ENCODE results near the gene DAND5. TPM values are rescaled to one million over a fixed set of nuclear protein-coding genes. Genes with fewer than 3 reads are reported as not detected.

DAND5 gene
- total RNA-seq, 2 experiments from 2014 or later, result 0.15 to 0.20 TPM

DNA sequence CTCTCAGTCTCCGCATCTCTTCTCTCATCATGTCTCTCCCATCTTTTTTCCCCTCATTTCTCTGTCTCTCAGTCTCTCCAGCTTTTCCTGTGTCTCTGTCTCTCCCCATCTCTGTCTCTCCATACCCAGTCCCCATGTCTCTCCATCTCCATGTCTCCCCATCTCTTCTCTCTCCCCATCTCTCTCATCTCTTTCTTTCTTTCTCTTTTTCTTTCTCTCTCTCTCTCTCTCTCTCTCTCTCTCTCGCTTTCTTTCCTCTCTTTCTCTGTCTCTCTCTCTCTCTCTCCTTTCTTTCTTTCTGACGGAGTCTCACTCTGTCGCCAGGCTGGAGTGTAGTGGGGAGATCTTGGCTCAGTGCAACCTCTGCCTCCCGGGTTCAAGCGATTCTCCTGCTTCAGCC lies 13.3 kb downstream of the DAND5 start:
- Mint-ChIP-seq H3K4me3 (no peak overlapping the region), H3K27ac (no peak overlapping the region), H3K4me1 (no peaks in the 10 kb centered on the region), H3K36me3 (ENCODE audit: low read depth) (no peaks in the 10 kb centered on the region), H3K27me3 (peaks cover 1% of the 10 kb centered on the region), H3K9me3 (no peaks in the 10 kb centered on the region)
- CTCF ChIA-PET, result interaction anchor here (0.7 to 10.8 kb wide), 5 partner anchors 16 to 112 kb away, joined by 3 to 98 read pairs (median 3); partner anchors contain the start of gene DAND5
- DNase-seq, result no peak
- POLR2A ChIA-PET, result no interaction called here

DNA sequence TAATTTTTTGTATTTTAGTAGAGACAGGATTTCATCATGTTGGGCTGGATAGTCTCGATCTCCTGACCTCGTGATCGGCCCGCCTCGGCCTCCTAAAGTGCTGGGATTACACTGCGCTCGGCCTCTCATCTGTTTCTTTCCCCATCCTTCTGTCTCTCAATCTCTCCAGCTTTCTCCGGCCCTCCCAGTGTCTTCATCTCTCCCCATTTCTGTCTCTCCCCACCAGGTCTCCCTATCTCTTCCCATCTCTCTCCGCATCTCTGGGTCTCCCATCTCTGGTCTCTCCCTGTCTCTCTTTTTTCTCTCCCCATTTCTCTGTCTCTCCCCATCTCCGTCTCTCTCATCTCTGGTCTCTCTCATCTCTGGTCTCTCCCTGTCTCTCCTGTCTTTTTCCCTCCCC lies 13.7 kb downstream of the DAND5 start:
- Mint-ChIP-seq H3K27ac (no peak overlapping the region), H3K27me3 (no peaks in the 10 kb centered on the region), H3K4me1 (no peaks in the 10 kb centered on the region), H3K36me3 (ENCODE audit: low read depth) (no peaks in the 10 kb centered on the region), H3K4me3 (no peak overlapping the region), H3K9me3 (no peaks in the 10 kb centered on the region)
- ChIA-PET CTCF (interaction anchor here (0.7 to 10.8 kb wide), 4 partner anchors 17 to 78 kb away, joined by 3 to 98 read pairs (median 10); partner anchors contain the start of gene DAND5), POLR2A (no interaction called here)
- DNase-seq, result no peak

DNA sequence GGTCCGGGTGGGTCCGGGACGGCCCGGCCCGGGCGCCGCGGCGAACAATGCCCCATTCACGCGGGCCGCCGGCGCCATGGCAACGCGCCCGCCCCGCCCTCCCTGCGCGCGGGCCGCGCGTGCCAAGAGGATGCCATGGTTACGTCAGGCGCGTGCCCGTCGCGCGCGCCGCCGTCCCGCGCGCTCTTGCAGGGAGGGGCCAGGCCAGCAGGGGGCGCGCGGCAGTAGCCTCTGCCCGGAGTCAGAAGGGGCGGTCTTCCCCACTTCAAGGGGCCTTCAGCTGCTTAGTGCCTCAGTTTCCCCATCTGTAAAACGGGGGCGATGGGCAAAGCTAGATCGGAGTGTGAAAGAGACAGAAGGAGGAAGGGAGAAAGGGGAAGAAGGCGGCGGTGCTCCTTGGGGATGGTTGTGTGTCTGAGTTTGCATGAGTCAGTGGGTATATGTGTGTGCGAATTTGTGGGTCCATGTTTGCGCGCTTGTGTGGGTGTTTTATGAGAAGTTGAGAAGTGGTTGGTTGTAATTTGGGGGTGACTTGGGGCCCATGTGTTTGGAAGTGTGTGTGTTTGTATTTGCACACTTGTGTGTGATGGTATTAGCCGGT lies 14.3 kb downstream of the DAND5 start:
- no peaks in the 10 kb centered on the region for H3K9me3 Mint-ChIP-seq
- H3K27ac Mint-ChIP-seq, result no peak overlapping the region
- ChIA-PET CTCF (interaction anchor here (0.5 to 10.8 kb wide), 5 partner anchors 17 to 166 kb away, joined by 3 to 98 read pairs (median 3); partner anchors contain the start of gene DAND5), POLR2A (interaction anchor here (0.5 kb wide), 1 partner anchor 12 kb away, joined by 4 read pairs; no protein-coding TSS in a partner anchor)
- peak; percentile 73 for DNase-seq
- no peak overlapping the region for H3K4me3 Mint-ChIP-seq
- H3K36me3 Mint-ChIP-seq (ENCODE audit: low read depth), result no peaks in the 10 kb centered on the region
- H3K27me3 Mint-ChIP-seq, result no peaks in the 10 kb centered on the region
- no peaks in the 10 kb centered on the region for H3K4me1 Mint-ChIP-seq

- H3K4me1 Mint-ChIP-seq, result no peaks in the 10 kb centered on the region
- no peaks in the 10 kb centered on the region for H3K36me3 Mint-ChIP-seq (ENCODE audit: low read depth)
- H3K9me3 Mint-ChIP-seq, result no peaks in the 10 kb centered on the region
- no peak overlapping the region for H3K4me3 Mint-ChIP-seq
- H3K27ac Mint-ChIP-seq, result no peak overlapping the region
- DNase-seq, result no peak
- CTCF ChIA-PET, result interaction anchor here (0.5 to 10.8 kb wide), 4 partner anchors 18 to 166 kb away, joined by 3 to 98 read pairs (median 10); partner anchors contain the start of gene DAND5
- H3K27me3 Mint-ChIP-seq, result no peaks in the 10 kb centered on the region
- POLR2A ChIA-PET, result interaction anchor here (0.5 kb wide), 1 partner anchor 13 kb away, joined by 4 read pairs; no protein-coding TSS in a partner anchor
These were observed 14.8 kb downstream of the DAND5 start for GRCh38 chr19:12984143-12984627.

DNA sequence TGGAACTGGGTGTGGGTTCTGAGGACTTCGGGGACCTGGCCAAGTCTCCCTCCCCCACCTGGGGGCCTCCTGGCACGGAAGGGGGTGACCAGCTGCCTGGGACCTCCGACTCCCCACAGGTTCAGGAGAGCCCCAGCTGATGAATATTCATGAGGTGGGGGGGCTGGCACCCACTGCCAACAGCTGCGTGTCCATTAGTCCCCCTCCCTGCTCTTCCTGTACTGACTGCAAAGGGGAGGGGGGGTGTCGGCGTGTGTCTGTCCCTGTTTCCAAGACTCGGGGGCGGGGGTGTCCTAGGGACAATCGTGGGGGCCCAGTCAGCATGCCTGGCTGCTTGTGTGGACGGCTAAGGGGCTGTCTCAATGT lies 15.3 kb downstream of the DAND5 start:
- ChIA-PET CTCF (interaction anchor here (0.9 to 2.1 kb wide), 3 partner anchors 9 to 95 kb away, joined by 3 to 10 read pairs (median 4); no protein-coding TSS in a partner anchor), POLR2A (no interaction called here)
- Mint-ChIP-seq H3K36me3 (ENCODE audit: low read depth) (no peaks in the 10 kb centered on the region), H3K4me1 (no peaks in the 10 kb centered on the region), H3K4me3 (no peak overlapping the region), H3K27ac (no peak overlapping the region), H3K27me3 (no peaks in the 10 kb centered on the region), H3K9me3 (no peaks in the 10 kb centered on the region)
- no peak for DNase-seq

GRCh38 chr19:12985049-12985776 lies 15.8 kb downstream of the DAND5 start:
- POLR2A ChIA-PET, result no interaction called here
- H3K9me3 Mint-ChIP-seq, result no peaks in the 10 kb centered on the region
- H3K27me3 Mint-ChIP-seq, result no peaks in the 10 kb centered on the region
- no peaks in the 10 kb centered on the region for H3K36me3 Mint-ChIP-seq (ENCODE audit: low read depth)
- no peaks in the 10 kb centered on the region for H3K4me1 Mint-ChIP-seq
- CTCF ChIA-PET, result interaction anchor here (0.9 to 2.1 kb wide), 3 partner anchors 9 to 94 kb away, joined by 3 to 10 read pairs (median 4); no protein-coding TSS in a partner anchor
- H3K27ac Mint-ChIP-seq, result no peak overlapping the region
- H3K4me3 Mint-ChIP-seq, result no peak overlapping the region
- DNase-seq, result no peak

DNA sequence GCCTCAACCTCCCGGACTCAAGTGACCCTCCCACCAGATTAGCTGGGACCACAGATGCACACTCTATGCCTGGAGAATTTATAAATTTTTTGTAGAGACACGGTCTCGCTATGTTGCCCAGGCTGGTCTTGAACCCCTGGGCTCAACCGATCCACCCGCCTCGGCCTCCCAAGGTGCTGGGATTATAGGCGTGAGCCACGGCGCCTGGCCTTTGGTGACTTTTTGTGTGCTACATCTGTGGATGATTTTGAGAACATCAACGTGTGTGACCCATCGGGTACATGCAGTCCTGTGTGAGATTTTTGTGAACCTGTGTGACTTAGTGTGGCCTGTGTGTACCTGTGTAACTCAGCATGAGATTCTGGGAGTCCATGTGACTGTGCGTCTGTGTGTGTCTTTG lies 17.4 kb downstream of the DAND5 start:
- ChIA-PET POLR2A (no interaction called here), CTCF (interaction anchor here (2.1 kb wide), 1 partner anchor 74 kb away, joined by 10 read pairs; no protein-coding TSS in a partner anchor)
- Mint-ChIP-seq H3K9me3 (no peaks in the 10 kb centered on the region), H3K36me3 (ENCODE audit: low read depth) (no peaks in the 10 kb centered on the region), H3K27me3 (no peaks in the 10 kb centered on the region), H3K27ac (no peak overlapping the region), H3K4me1 (no peaks in the 10 kb centered on the region), H3K4me3 (no peak overlapping the region)
- no peak for DNase-seq

- Mint-ChIP-seq H3K27me3 (no peaks in the 10 kb centered on the region), H3K36me3 (ENCODE audit: low read depth) (no peaks in the 10 kb centered on the region), H3K4me1 (no peaks in the 10 kb centered on the region), H3K9me3 (no peaks in the 10 kb centered on the region), H3K4me3 (no peak overlapping the region), H3K27ac (no peak overlapping the region)
- CTCF ChIA-PET, result no interaction called here
- POLR2A ChIA-PET, result no interaction called here
- DNase-seq, result no peak
These were observed 17.8 kb downstream of the DAND5 start for GRCh38 chr19:12987190-12987589.

DNA sequence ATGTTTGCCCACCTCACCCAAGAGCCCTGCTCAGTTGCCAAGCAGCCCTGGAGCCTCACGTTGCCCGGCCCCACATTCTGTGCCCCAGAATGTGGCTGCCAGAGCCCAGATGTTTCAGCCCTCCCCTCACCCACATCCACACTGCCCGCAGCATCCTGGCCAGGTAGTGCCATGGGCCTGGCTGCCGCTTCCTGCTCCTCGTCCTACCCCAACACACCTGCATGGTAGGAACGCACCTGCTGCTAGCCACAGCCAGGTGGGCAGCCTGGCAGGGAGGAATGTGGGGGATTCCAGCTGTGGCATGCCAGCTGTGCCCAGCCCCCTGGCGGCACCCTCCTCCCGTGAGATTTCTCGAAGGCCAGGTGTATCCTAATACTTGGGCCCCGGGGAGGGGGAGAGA lies 18.4 kb downstream of the DAND5 start:
- Mint-ChIP-seq H3K27me3 (no peaks in the 10 kb centered on the region), H3K4me1 (no peaks in the 10 kb centered on the region), H3K36me3 (ENCODE audit: low read depth) (no peaks in the 10 kb centered on the region), H3K27ac (no peak overlapping the region), H3K9me3 (no peaks in the 10 kb centered on the region), H3K4me3 (no peak overlapping the region)
- ChIA-PET CTCF (no interaction called here), POLR2A (no interaction called here)
- DNase-seq, result no peak

- peaks cover 7% of the 10 kb centered on the region for H3K4me1 Mint-ChIP-seq
- no peaks in the 10 kb centered on the region for H3K9me3 Mint-ChIP-seq
- no peak overlapping the region for H3K27ac Mint-ChIP-seq
- ChIA-PET CTCF (no interaction called here), POLR2A (no interaction called here)
- no peak overlapping the region for H3K4me3 Mint-ChIP-seq
- H3K36me3 Mint-ChIP-seq (ENCODE audit: low read depth), result peaks cover 3% of the 10 kb centered on the region
- DNase-seq, result no peak
- H3K27me3 Mint-ChIP-seq, result peaks cover 16% of the 10 kb centered on the region
These were observed 21.1 kb downstream of the DAND5 start for GRCh38 chr19:12990431-12990830.

GRCh38 chr19:12990853-12991252 lies 21.5 kb downstream of the DAND5 start:
- no peaks in the 10 kb centered on the region for H3K9me3 Mint-ChIP-seq
- peaks cover 17% of the 10 kb centered on the region for H3K27me3 Mint-ChIP-seq
- ChIA-PET POLR2A (no interaction called here), CTCF (no interaction called here)
- H3K27ac Mint-ChIP-seq, result no peak overlapping the region
- peaks cover 3% of the 10 kb centered on the region for H3K36me3 Mint-ChIP-seq (ENCODE audit: low read depth)
- H3K4me1 Mint-ChIP-seq, result peaks cover 7% of the 10 kb centered on the region
- no peak overlapping the region for H3K4me3 Mint-ChIP-seq
- DNase-seq, result no peak

- CTCF ChIA-PET, result no interaction called here
- Mint-ChIP-seq H3K4me1 (peaks cover 7% of the 10 kb centered on the region), H3K36me3 (ENCODE audit: low read depth) (peaks cover 3% of the 10 kb centered on the region), H3K9me3 (no peaks in the 10 kb centered on the region), H3K27ac (no peak overlapping the region), H3K4me3 (no peak overlapping the region), H3K27me3 (peaks cover 20% of the 10 kb centered on the region)
- POLR2A ChIA-PET, result no interaction called here
- no peak for DNase-seq
These were observed 21.9 kb downstream of the DAND5 start for GRCh38 chr19:12991296-12991695.

- peaks cover 7% of the 10 kb centered on the region for H3K4me1 Mint-ChIP-seq
These were observed 23.4 kb downstream of the DAND5 start for GRCh38 chr19:12992729-12993128.

More at GRCh38 chr19:12992729-12993128, 23.4 kb downstream of the DAND5 start:
- DNase-seq, result no peak
- ChIA-PET CTCF (interaction anchor here (1.5 kb wide), 1 partner anchor 27 kb away, joined by 6 read pairs; no protein-coding TSS in a partner anchor), POLR2A (no interaction called here)
- peaks cover 25% of the 10 kb centered on the region for H3K27me3 Mint-ChIP-seq
- no peaks in the 10 kb centered on the region for H3K9me3 Mint-ChIP-seq
- H3K36me3 Mint-ChIP-seq (ENCODE audit: low read depth), result peaks cover 3% of the 10 kb centered on the region
- no peak overlapping the region for H3K27ac Mint-ChIP-seq
- H3K4me3 Mint-ChIP-seq, result no peak overlapping the region

All from activated CD4-positive, alpha-beta T cell treated with anti-CD3 and anti-CD28 coated beads, Interleukin-2, amount 10 ng/mL, durations not matched to agents 7 days and 5 days (primary cell).